HG03571 (cell line): ENCODE results near the gene DDRGK1.
"Not testable (repeated sequence)": the region's sequence is repeated elsewhere in the genome, so short reads cannot be mapped to it uniquely, and the experiment has no call there.

Experiments used
- ATAC-seq: cut with Tn5 transposase; IDR thresholded peaks from one replicate; pipeline ENCODE4 v1.9.1; 2021; ENCODE audit not compliant: unreplicated experiment

The DDRGK1 gene

DNA sequence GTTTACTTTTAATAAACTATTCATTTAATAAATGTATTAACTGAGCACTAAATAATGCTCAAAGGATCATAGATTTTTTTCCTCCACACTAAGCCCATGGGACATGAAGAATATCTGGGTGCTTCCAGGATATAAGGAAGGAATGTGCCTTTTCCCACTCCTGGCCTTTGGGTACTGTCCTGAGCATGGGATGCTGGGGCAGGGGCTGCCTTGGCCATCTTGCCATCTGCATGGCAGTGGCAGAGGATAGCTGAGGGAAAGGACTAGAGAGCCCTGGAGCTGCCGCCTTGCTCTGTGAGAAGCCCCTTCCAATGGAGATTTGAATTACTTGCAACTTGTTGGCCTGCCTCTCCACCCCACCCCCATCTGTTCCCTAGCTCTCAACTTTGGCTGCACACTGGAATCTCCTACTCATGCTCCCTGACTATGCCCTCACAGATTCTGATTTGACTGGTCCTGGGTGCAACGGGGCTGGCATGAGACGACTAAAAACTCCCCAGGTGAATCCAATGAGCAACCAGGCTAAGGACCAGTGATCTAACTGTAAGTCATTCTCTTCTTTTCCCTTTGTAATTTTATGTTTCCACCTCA lies 15.6 kb downstream of the DDRGK1 start:
- no peak for ATAC-seq

DNA sequence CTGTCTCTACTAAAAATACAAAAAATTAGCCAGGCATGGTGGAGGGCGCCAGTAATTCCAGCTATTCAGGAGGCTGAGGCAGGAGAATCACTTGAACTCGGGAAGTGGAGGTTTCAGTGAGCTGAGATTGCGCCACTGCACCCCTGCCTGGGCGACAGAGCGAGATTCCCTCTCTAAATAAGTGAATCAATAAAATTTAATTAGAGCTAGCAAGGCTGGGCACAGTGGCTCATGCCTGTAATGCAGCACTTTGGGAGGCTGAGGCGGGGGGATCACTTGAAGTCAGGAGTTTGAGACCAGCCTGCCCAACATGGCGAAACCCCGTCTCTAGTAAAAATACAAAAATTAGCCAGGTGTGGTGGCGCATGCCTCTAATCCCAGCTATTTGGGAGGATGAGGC lies 16.6 kb downstream of the DDRGK1 start:
- not testable (repeated sequence) for ATAC-seq

DNA sequence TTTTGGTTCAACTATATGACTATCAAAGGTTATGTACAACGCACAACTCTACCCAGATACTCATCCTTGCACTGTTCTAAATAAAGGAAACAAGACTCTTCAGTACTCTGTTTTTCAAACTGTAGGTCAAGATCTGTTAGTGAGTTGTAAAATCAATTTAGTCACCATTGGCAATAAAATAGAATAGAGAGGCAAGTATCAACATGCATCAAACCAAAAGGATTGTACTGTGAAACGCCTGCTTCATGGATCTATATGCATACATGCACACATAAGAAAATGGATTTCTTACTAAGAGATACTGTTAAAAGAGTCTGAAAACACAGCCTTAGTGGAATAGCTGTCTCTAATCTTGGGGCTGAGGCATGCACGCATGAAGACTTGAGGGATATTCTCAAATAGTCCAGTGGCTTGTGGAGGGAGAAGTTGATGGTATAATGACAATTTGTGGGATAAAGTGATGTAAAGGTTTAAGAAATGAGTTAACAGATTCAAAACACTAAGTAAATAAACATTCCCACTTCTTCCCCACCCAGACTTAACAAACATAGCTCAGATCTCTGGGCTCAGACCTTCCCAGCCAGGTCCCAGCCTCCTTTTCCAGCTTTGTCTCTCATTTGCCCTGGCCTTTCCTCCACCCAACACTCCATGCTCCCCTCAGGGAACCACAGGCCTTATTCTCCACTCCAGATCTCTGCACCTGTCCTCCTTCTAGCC lies 20.4 kb downstream of the DDRGK1 start:
- no peak for ATAC-seq

DNA sequence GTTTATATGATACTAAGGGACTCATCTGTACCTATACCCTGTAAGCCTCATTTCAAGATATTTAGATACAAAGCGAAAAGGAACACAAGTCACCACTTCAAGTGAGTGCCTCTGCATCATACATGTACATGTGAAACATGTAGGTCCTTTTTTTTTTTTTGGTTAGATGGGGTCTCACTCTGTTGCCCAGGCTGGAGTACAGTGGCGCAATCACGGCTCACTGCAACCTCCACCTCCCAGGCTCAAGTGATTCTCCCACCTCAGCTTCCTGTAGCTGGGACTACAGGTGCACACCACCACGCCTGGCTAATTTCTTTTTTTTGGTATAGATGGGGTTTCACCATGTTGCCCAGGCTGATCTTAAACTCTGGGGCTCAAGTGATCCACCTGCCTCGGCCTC lies 22.1 kb downstream of the DDRGK1 start:
- not testable (repeated sequence) for ATAC-seq

DNA sequence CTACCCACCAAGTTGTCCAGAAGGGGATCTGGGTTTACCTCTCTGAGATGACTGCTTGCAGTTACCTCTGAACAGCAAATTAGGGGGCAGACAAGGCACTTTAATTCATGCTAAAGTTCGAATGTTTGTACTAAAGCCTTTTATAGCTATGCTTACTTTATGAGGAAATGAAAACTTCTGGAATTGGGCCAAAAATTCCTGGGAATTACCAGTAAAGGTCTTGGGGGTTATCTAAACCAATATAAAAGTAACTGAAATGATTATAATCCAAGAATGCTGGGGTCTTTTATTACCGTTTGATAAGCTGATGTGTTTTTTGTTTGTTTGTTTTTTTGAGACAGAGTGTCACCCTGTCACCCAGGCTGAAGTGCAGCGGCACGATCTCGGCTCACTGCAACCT lies 23.2 kb downstream of the DDRGK1 start:
- ATAC-seq, result no peak

DNA sequence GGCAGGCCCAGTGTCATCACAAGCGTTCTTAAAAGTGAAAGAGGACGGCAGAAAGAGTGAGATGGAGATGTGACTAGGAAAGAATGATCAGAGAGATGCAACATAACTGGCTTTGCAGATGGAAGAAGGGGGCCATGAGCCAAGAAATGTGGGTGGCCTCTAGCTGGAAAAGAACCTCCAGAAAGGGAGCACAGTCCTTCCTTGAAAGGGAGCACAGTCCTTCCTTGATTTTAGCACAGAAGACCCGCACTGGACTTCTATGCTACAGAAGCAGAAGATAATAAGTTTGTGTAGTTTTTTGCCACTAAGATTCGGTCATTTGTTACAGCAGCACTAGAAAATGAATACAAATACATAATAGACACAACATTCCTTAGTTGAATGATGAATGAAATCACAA lies 24.2 kb downstream of the DDRGK1 start:
- ATAC-seq, result no peak

DNA sequence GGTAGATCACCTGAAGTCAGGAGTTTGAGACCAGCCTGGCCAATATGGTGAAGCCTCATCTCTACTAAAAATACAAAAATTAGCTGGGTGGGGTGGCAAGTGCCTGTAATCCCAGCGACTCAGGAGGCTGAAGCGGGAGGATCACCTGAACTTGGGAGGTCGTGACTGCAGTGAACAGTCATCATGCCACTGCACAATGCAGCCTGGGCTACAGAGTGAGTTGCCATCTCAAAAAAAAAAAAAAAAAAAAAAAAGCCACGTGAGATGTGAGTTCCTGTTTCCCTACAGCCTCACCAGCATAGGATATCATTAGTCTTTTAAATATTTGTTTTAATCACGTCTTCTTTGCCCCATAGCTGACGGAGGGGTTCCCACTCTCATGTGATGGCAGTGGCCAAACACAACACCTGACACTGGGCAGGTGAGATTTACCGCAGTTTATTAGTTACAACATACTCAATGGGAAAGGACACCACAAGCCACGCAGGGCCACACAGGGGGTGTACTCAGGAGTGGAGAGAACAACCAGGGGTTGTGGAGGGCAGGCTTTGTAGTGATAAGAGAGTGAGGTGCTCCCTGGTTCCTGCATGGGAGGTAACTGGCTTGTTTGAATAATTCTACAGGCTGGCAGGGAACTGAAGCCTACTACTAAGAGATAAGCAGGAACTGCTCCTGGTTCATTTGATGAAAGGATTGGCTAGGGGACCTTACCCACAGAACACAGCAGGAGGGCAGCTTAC lies 26.6 kb downstream of the DDRGK1 start:
- no peak for ATAC-seq

DNA sequence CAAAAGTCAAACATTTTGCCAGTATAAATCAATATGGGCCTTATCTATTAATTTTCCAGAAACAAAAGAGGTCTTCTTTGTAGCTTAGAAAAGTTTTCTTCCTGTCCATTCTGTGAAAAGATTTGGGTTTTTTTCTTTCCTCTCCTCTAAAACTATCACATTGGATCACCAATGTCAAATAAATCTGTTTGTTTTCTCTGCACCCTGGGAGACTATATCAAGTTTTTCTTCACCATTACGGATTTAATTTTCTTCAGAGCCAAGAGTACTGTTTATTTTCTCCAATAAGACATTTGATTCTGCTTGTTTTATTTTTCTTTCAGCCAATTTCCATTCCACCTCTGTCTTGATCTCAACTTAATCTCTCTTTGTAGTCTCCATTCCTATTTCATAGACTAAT lies 29.2 kb downstream of the DDRGK1 start:
- ATAC-seq, result no peak

DNA sequence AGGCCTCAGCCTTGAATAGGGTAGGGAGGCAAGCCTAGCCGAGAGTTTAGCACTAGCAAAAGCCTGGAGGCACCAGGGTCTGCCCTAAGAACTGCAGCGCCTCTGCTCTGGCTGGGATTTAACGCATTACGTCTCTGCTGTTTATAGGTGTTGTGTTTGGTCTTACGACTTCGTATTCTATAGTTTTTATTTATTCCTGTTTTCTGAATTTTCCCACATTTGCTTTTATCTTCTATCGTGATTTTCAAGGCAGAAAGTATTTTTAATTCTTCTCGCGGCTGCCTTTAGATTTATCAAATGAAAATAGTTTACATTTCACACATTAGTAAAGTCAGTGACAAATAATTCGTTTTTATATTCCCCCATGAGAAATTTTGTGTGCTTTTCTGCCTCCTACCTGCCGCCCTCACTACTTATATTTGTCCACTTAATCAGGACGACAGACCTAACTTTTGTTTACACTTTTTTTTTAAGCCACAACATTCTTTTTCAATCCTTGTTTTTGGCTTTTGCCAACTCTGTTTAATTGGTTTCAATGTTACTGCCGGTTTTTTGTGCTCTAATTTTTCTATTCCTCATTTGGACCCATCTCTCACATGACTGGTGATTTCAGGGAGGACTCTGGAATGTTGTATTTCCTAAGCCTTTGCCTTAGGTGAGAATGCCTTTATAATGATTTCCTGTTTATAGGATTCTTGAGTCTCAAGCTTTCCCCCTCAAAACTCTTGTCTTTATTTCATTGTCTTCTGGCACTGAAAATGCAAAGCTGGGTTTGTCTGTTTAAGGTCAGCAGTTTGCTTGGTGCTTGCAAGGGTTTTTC lies 29.8 kb downstream of the DDRGK1 start:
- no peak for ATAC-seq

DNA sequence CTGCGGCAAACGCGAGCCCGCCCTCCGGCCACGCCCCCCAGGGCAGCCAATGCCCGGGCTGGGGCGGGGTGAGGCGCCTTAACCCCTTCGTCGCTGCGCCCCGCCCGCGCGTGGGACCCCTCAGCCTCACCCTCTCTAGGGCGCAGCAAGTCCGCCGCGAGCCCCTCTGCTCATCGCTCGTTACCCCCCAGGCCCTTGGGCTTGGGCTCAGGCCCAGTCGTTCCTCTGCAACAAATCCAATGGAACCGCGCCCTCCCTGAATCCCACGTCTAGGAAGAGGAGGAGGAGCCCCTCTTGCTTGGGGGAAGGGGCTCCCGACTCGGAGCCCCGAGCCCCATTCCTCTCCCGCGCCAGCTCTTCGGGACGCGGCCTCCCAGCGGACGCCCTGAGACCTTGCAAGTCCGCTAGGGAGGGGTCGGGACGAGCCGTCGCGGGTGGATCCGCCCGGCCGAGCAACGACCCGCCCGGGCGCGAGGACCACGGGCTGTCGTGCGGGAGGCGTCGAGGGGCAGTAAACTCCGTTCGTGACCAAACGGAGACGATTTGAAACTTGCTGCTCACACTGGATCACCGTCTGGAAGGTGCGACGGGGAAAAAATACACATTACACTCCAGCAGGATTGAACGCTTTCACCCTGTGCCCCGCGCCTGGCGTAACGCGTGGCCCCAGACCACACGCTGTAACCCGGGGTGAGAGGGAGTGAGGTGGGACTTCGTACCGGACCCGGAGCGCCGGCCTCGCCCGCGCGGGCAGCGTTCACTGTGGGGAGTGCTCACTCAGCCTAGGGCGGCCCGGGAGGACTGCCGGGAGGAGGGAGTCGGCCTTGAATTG lies 30.7 kb downstream of the DDRGK1 start:
- ATAC-seq, result no peak

DNA sequence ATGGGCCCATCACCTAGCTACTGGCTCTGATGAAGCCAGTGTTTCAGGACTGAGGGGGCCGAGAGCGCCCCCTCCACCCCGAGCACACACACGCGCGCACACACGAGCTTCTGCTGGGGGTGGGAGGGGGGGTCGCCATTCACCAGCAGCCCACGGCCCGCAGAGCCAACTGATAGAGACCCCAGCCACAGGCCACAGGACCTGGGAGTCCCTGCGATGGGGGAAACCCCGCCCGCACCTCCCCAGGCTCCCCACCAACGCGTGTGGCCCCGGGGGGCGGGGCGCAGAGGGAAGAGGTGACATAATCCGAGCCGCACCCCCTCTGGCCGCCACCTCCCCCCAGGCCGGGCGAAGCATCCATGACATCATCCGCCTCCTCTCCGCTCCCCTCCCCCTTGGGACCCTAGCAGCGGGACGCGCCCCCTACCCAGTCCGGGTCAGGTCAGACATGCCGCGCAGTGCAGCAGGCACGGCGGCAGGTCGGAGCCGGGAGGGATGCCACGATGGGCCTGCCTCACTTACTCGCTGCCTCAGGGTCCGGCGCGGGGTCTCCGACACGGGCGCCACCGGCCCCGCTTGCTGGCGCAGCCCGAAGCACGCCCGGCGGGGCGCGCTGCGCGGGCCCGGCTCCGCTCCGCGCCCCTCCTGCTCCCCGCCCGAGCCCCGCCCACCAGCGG lies 31.4 kb downstream of the DDRGK1 start, which contains the start of gene LZTS3:
LZTS3 (minus strand) TSS at position 617 of the 677 bp plus-strand sequence. CDS start 6,386 bp downstream, outside the sequence.
- peak; percentile 76 for ATAC-seq

DNA sequence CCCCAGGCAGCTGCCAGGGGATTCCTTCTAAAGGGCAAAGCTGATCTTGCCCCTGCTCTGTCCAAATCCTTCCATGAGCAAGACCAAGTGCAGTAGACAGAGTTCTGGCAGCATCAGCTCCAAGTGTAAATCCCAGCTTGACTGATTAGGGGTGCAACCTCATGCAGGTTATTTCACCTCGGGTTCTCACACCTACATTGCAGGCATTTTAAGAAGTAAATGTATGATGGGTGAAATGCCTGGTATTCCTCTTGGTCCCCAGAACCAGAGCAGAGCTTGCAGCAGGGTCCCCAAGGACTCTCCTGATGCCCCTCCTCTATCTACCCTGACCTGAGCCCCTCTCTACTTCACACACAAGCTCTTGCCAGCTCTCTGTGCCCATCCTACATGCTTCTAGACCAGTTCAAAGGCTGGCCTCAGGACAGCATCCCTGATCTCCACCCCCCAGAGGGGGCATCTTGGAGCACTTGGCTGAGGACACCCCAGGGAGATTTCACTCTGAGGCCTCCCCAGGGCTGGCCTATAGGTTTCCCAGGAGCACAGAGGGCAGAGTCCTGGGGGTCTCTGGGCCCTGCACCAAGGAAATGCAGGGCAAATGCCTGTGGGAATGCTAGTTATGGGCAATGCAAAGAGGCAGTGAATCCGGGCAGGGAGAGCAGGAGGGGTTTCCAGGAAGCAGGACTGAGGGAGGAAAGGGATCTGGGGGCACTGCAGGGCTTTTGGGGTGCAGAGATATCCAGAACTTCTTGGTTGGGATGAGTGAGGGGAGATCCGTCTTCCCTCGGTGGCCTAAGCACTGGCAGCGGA lies 32.2 kb downstream of the DDRGK1 start:
- ATAC-seq, result no peak

DNA sequence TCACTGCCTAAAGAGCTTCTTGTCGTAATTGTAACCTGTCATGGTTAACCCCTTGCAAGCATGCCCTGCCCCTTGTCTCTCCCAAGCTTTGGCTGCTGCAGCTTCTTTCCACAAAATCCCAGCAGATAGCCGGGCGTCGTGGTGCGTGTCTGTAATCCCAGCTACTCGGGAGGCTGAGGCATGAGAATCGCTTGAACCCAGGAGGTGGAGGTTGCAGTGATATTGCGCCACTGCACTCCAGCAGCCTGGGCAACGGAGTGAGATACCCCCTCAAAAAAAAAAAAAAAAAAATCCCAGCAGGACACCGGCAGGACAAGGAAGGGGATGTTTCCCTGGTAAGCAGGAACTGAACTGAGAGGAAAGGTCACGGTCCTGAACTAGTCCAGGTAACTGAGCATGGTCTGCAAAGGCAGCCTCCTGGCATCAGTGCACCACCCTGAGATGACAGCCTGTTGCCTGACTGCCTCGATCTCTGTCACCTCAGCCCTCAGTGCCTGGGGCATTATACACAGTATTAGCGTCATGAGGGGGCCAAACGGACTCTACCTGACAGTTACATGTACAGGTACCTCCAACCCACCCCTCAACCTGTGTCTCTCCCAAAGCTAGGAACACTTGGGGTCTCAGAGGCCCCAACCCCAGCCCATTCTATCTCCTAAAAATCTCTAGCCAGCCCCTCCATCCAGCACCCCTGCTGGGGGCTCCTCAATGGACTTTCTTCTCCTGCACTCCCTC lies 32.9 kb downstream of the DDRGK1 start:
- ATAC-seq, result no peak

DNA sequence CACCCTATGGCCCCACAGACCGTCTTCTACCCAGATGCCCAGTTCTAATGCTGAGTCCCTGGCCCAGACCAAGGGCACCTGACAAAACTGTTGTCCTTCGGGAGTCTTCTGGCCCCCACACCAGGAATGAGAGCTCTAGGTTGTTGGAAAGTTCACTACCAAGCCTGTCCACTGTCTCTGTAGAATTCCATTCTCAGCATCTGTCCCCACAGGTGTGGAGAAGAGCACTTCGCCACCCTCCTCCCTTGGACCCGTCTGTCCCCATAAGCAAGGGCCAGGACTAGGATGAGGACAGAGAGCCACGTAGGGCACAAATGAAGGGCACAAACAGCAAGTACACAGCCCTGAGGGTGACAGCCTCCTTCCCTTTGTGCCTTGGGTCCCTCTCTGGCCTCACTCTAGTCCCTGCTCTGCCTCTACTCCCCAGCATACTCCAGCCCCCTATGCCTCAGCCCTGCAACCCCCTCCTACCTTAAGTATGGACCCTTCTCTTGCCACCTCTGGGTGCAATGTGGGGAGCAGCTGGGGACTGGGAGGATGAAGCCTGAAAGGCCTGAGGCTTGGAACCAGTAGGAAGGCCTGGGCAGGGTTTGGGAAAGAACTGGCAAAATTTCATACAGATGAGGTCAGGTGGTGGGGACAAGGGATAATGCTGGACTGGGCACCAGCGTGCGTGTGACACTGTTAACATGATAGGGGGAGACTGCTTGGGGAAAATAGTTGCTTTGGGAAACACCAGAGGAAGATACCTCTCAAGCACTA lies 35.5 kb downstream of the DDRGK1 start:
- ATAC-seq, result no peak

DNA sequence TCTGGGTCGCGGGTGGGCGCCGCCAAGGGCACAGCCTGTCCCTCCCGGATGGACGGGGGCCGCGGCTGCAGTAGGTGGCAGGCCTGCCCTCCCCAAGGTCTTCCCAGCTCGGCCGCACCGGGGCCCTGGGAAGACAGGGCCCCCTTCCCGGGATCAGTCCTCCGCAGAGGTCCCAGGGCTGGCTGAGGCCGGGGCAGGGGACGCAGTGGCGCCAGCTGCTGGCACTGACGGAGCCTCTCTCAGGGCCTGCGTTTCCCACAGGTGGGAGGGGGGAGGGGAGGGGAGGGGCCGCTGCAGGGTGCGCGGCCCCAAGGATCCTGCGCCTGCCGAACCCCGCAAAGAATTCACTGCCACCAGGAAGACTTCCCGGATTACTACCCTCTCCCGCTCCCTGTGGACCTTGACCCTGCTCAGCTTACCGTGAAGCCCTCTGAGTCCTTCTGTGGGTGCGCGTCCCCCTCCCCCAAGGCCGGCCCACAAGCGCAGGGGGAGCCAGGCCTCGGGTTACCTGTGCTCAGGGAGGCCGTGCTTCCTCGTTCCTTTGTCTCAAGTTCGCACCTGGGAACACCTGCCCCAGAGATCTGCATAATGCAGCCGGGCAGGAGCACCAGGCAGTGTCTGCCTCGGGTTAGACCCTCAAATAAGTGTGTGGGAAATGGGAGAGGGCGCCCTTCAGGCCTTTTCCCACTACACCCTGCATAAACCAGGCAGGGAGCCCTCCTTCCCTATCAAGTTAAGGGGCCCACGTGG lies 36.2 kb downstream of the DDRGK1 start:
- ATAC-seq, result no peak

DNA sequence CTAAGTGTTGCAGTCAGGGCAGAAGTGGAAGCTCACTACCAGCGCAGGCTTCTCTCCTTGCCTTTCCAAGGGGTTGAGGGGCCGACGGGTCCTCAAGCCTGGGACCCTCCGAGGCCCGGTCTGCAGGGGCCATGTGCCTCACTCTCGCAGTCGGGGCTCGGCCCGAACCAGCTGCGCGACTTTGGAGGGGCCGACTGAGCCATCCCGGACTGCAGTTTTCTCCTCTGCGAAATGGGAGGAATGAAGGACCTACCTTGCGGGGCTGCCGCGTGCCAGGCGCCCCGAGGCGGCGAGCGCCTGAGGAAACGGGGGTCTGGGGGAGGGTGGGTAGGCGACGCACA lies 36.8 kb downstream of the DDRGK1 start:
- no peak for ATAC-seq

DNA sequence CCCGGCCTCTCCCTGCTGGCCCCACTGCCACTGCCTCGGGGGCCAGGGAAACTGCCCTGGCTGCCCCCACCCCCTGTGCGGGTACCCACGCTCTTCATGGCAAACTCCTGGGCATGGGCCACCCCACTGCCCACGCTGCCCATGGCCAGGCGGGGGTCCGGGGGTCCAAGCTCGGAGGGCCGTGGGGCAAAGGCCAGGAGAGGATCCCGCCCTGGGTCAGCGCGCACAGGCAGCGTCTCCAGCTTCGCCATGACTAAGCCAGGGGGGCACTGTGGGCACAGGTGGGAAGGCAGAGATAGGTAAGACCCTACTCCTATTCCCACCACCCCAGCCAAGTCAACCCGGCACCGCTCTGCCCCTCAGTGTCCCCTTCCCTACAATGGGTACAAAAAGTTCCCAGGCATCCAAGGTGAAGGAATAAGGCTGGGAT lies 37.6 kb downstream of the DDRGK1 start:
- no peak for ATAC-seq
